H1 (cell line): ENCODE measurements around the gene PIK3CA. TPM values are rescaled to one million over a fixed set of nuclear protein-coding genes. Genes with fewer than 3 reads are reported as not detected.

Experiments
- CTCF ChIA-PET: fragments of 300-600 bp; sonication (Branson Sonifier 250); formaldehyde crosslinking; loops from one replicate; lab custom pipeline; 2021; ENCODE audit not compliant: partially characterized antibody; lab: Charles Lee
- POLR2A ChIA-PET: fragments of 300-600 bp; sonication (Branson Sonifier 250); formaldehyde crosslinking; loops from one replicate; lab custom pipeline; 2021; ENCODE audit warnings: inconsistent platforms; ENCODE audit not compliant: partially characterized antibody; lab: Charles Lee
- DNase-seq, 2 experiments: peaks; one replicate each; pipeline versions ENCODE4 v3.0.0 to v3.0.0-alpha.2; 2010 to 2022; ENCODE audit warnings: low spot score in 2 of 2, low read depth in 1 of 2, mixed read lengths in 1 of 2
- FAIRE-seq: peaks from 2 replicates; lab custom pipeline; 2011; peaks lifted over from hg19 to GRCh38; lab: Jason Lieb, UNC
- H2AFZ ChIP-seq: 2 replicates; pipeline ENCODE4 v1.8.1; 2012; ENCODE audit warnings: low read length, inconsistent platforms
- H2AK5ac ChIP-seq: 2 replicates; pipeline ENCODE4 v1.6.1; 2013; ENCODE audit warnings: low read depth, low read length
- H2BK120ac ChIP-seq: replicated peaks from 2 replicates; pipeline ENCODE3; 2013; ENCODE audit warnings: low read depth, low read length, inconsistent platforms
- H2BK12ac ChIP-seq: 2 replicates; pipeline ENCODE4 v1.6.1; 2013; ENCODE audit warnings: low read depth, low read length
- H2BK15ac ChIP-seq: 2 replicates; pipeline ENCODE4 v1.6.1; 2013; ENCODE audit warnings: low read length
- H2BK20ac ChIP-seq: 2 replicates; pipeline ENCODE4 v1.6.1; 2013; ENCODE audit warnings: low read length
- H2BK5ac ChIP-seq: 2 replicates; pipeline ENCODE4 v1.6.1; 2013; ENCODE audit warnings: low read depth, low read length
- H3K14ac ChIP-seq: 2 replicates; pipeline ENCODE4 v1.6.1; 2013; ENCODE audit warnings: inconsistent platforms; ENCODE audit not compliant: insufficient read length
- H3K18ac ChIP-seq: 2 replicates; pipeline ENCODE4 v1.6.1; 2013; ENCODE audit warnings: low read length; ENCODE audit errors: extremely low read depth
- H3K23ac ChIP-seq: 2 replicates; pipeline ENCODE4 v1.6.1; 2013; ENCODE audit warnings: inconsistent platforms; ENCODE audit not compliant: insufficient read length
- H3K23me2 ChIP-seq: 2 replicates; pipeline ENCODE4 v1.6.1; 2013; ENCODE audit warnings: low read depth, low read length
- H3K27ac ChIP-seq: 2 replicates; pipeline ENCODE4 v1.6.1; 2011; ENCODE audit warnings: low read depth, low read length, inconsistent platforms
- H3K27me3 ChIP-seq, 4 experiments: replicated peaks in 1 of 4; 1 replicate in 1 of 4; 2 replicates in 3 of 4; pipeline versions ENCODE4 v1.6.1 to v1.8.1; 2011 to 2013; ENCODE audit warnings: low read length in 3 of 4, mild to moderate bottlenecking in 3 of 4, inconsistent platforms in 2 of 4, mixed read lengths in 2 of 4, moderate library complexity in 1 of 4; ENCODE audit not compliant: control insufficient read depth in 3 of 4, insufficient read depth in 3 of 4; ENCODE audit errors: extremely low read depth in 1 of 4
- H3K36me3 ChIP-seq, 4 experiments: 2 replicates each; pipeline versions ENCODE4 v1.6.1 to v1.8.1; 2011 to 2013; ENCODE audit warnings: mild to moderate bottlenecking in 4 of 4, low read length in 3 of 4, moderate library complexity in 2 of 4, control low read depth in 1 of 4, inconsistent platforms in 1 of 4; ENCODE audit not compliant: insufficient read depth in 4 of 4, control insufficient read depth in 2 of 4
- H3K4ac ChIP-seq: replicated peaks from 2 replicates; pipeline ENCODE3; 2013; ENCODE audit warnings: low read length, low read depth, mixed read lengths, inconsistent platforms; ENCODE audit not compliant: insufficient read length
- H3K4me1 ChIP-seq, 4 experiments: replicated peaks in 1 of 4; 1 replicate in 1 of 4; 2 replicates in 3 of 4; pipeline versions ENCODE4 v1.6.1 to v1.8.1; 2011 to 2013; ENCODE audit warnings: low read length in 3 of 4, inconsistent platforms in 2 of 4, mixed read lengths in 1 of 4; ENCODE audit not compliant: insufficient read depth in 4 of 4, control insufficient read depth in 3 of 4
- H3K4me2 ChIP-seq, 2 experiments: 2 replicates each; pipeline versions ENCODE4 v1.6.1 to v1.8.1; 2011 to 2013; ENCODE audit warnings: low read depth in 2 of 2, low read length in 2 of 2, control low read depth in 1 of 2, inconsistent platforms in 1 of 2, mild to moderate bottlenecking in 1 of 2; ENCODE audit not compliant: insufficient read depth in 1 of 2
- H3K4me3 ChIP-seq, 4 experiments: fragments of 200-600, 300-600 bp in 1 of 4; sonication (generic), shearing (Covaris generic), sonication (Bioruptor Twin) in 1 of 4; 2 replicates each; pipeline versions ENCODE4 v1.5.1 to v1.8.1; 2011 to 2016; ENCODE audit warnings: low read length in 4 of 4, low read depth in 3 of 4, control low read depth in 2 of 4, inconsistent platforms in 2 of 4, mild to moderate bottlenecking in 2 of 4, mixed read lengths in 1 of 4, moderate library complexity in 1 of 4; ENCODE audit not compliant: insufficient read depth in 2 of 4; ENCODE audit errors: extremely low read depth in 1 of 4
- H3K56ac ChIP-seq: replicated peaks from 2 replicates; pipeline ENCODE3; 2013; ENCODE audit warnings: low read depth, mild to moderate bottlenecking, mixed read lengths, low read length, inconsistent platforms; ENCODE audit not compliant: insufficient read length
- H3K79me1 ChIP-seq: 2 replicates; pipeline ENCODE4 v1.6.1; 2013; ENCODE audit warnings: low read depth, low read length, control low read depth
- H3K79me2 ChIP-seq, 2 experiments: 2 replicates each; pipeline versions ENCODE4 v1.6.1 to v1.8.1; 2012 to 2013; ENCODE audit warnings: low read length in 2 of 2, mild to moderate bottlenecking in 2 of 2, inconsistent platforms in 1 of 2; ENCODE audit not compliant: insufficient read depth in 2 of 2, control insufficient read depth in 1 of 2
- H3K9ac ChIP-seq, 4 experiments: replicated peaks in 1 of 4; 1 replicate in 1 of 4; 2 replicates in 3 of 4; pipeline versions ENCODE4 v1.6.1 to v1.8.1; 2011 to 2013; ENCODE audit warnings: low read depth in 3 of 4, low read length in 3 of 4, control low read depth in 2 of 4, mild to moderate bottlenecking in 2 of 4, moderate library complexity in 2 of 4, inconsistent platforms in 1 of 4; ENCODE audit errors: extremely low read depth in 1 of 4
- H3K9me3 ChIP-seq, 2 experiments: 2 replicates each; pipeline versions ENCODE4 v1.6.1 to v1.8.1; 2012 to 2013; ENCODE audit warnings: mild to moderate bottlenecking in 2 of 2, moderate library complexity in 2 of 2, control low read depth in 1 of 2, inconsistent platforms in 1 of 2, low read depth in 1 of 2, low read length in 1 of 2, mixed read lengths in 1 of 2; ENCODE audit not compliant: insufficient read depth in 2 of 2
- H4K20me1 ChIP-seq, 2 experiments: replicated peaks in 1 of 2; 2 replicates each; pipeline versions ENCODE3 to v1.8.1; 2011 to 2013; ENCODE audit warnings: inconsistent platforms in 2 of 2, low read length in 2 of 2, mild to moderate bottlenecking in 1 of 2; ENCODE audit not compliant: insufficient read depth in 2 of 2, control insufficient read depth in 1 of 2
- H4K5ac ChIP-seq: 2 replicates; pipeline ENCODE4 v1.6.1; 2013; ENCODE audit warnings: low read length, low read depth, mixed read lengths, inconsistent platforms; ENCODE audit not compliant: insufficient read length
- H4K8ac ChIP-seq: 2 replicates; pipeline ENCODE4 v1.8.0; 2013; ENCODE audit warnings: mild to moderate bottlenecking, moderate library complexity, low read length, inconsistent platforms; ENCODE audit not compliant: insufficient read depth; ENCODE audit errors: extremely low read depth
- H4K91ac ChIP-seq: replicated peaks from 2 replicates; pipeline ENCODE3; 2013; ENCODE audit warnings: low read length, mixed read lengths, inconsistent platforms; ENCODE audit not compliant: insufficient read length
- CHD2 ChIP-seq: IDR thresholded peaks from 2 replicates; pipeline ENCODE4 v1.6.1; 2012; ENCODE audit warnings: low read length, improper control_type of control experiment
- HDAC6 ChIP-seq: IDR thresholded peaks from one replicate; pipeline ENCODE4 v1.7.1; 2012; ENCODE audit warnings: low read depth, mild to moderate bottlenecking, inconsistent platforms, low read length, moderate library complexity
- JUND ChIP-seq: IDR thresholded peaks from 2 replicates; pipeline ENCODE4 v1.6.1; 2011; ENCODE audit warnings: mild to moderate bottlenecking, improper control_type of control experiment, low read length
- NRF1 ChIP-seq: IDR thresholded peaks from 2 replicates; pipeline ENCODE4 v1.6.1; 2011; ENCODE audit warnings: mild to moderate bottlenecking, low read depth, low read length, improper control_type of control experiment
- POLR2A ChIP-seq, 2 experiments: IDR thresholded peaks; 1 replicate in 1 of 2; 2 replicates in 1 of 2; pipeline ENCODE4 v1.6.1; 2011; ENCODE audit warnings: low read depth in 2 of 2, low read length in 2 of 2, mild to moderate bottlenecking in 2 of 2; ENCODE audit errors: control extremely low read depth in 1 of 2
- RBBP5 ChIP-seq: IDR thresholded peaks from 2 replicates; pipeline ENCODE4 v1.7.1; 2012; ENCODE audit warnings: low read depth, mild to moderate bottlenecking, inconsistent platforms, low read length, moderate library complexity, borderline replicate concordance
- RXRA ChIP-seq: IDR thresholded peaks from 2 replicates; pipeline ENCODE4 v1.6.1; 2011; ENCODE audit warnings: low read depth, mild to moderate bottlenecking, low read length, moderate library complexity; ENCODE audit not compliant: insufficient read depth
- SIN3A ChIP-seq, 2 experiments: IDR thresholded peaks in 1 of 2; conservative IDR thresholded peaks in 1 of 2; 2 replicates each; pipeline ENCODE4 v1.6.1; 2011 to 2012; ENCODE audit warnings: low read length in 2 of 2, improper control_type of control experiment in 1 of 2, low read depth in 1 of 2, mild to moderate bottlenecking in 1 of 2
- SP1 ChIP-seq: IDR thresholded peaks from 2 replicates; pipeline ENCODE4 v1.6.1; 2011; ENCODE audit warnings: low read depth, low read length
- SP2 ChIP-seq: IDR thresholded peaks from 2 replicates; pipeline ENCODE4 v1.6.1; 2012; ENCODE audit warnings: mild to moderate bottlenecking, low read length, inconsistent platforms
- SP4 ChIP-seq: IDR thresholded peaks from 2 replicates; pipeline ENCODE4 v1.6.1; 2012; ENCODE audit warnings: low read length, inconsistent platforms
- TBP ChIP-seq: IDR thresholded peaks from 2 replicates; pipeline ENCODE4 v1.6.1; 2011; ENCODE audit warnings: low read depth, low read length, improper control_type of control experiment
- WGBS, 2 experiments: shearing (Covaris generic) in 1 of 2; methylation state at CpG; one replicate each; pipeline versions ENCODE4 v1.1.6 to v1.1.7; 2013 to 2015; ENCODE audit warnings: low lambda C conversion rate in 2 of 2, mixed read lengths in 2 of 2, inconsistent platforms in 1 of 2, low coverage in 1 of 2, missing lambda C conversion rate in 1 of 2; ENCODE audit not compliant: insufficient replicate concordance in 2 of 2, insufficient coverage in 1 of 2, insufficient read length in 1 of 2; ENCODE audit errors: extremely low coverage in 1 of 2, missing lambda C conversion rate in 1 of 2; 5-methylcytosine and 5-hydroxymethylcytosine counted together
- polyA plus RNA-seq, 7 experiments: library from polyadenylated mRNA; depleted of rRNA in 3 of 7; stranded (reverse) in 5 of 7; unstranded in 2 of 7; fragments of >200 nt in 5 of 7; fragments of 200-250 nt in 2 of 7; gene quantifications; 1 replicate in 5 of 7; 2 replicates in 1 of 7; 4 replicates in 1 of 7; pipeline versions ENCODE4 v1.2.1 to v1.2.3, GENCODE V29; 2011 to 2013; ENCODE audit warnings: missing spikeins in 2 of 7, mixed read lengths in 2 of 7
- total RNA-seq: library from RNA; stranded (reverse); fragmentation: NEBNext Ultra II Directional; extraction: Animal tissue kit (Norgen Biotek cat#: 25700); gene quantifications from 2 replicates; pipeline ENCODE4 v1.2.1, GENCODE V29; 2021
- TF ChIP-seq, protein P1 (sequence below), 3 experiments: IDR thresholded peaks; 1 replicate in 2 of 3; 2 replicates in 1 of 3; pipeline versions ENCODE4 v1.5.1 to v1.6.1; 2011; ENCODE audit warnings: low read length in 3 of 3, mild to moderate bottlenecking in 3 of 3, inconsistent platforms in 2 of 3, low read depth in 1 of 3, moderate library complexity in 1 of 3; ENCODE audit not compliant: insufficient read depth in 1 of 3; ENCODE audit errors: control extremely low read depth in 1 of 3

PIK3CA gene
- total and polyA plus RNA-seq, 2 of the 8 experiments (the other 6 are each of a cell fraction or from before 2014, with no cell fraction given): 1.6 to 11.3 TPM

DNA sequence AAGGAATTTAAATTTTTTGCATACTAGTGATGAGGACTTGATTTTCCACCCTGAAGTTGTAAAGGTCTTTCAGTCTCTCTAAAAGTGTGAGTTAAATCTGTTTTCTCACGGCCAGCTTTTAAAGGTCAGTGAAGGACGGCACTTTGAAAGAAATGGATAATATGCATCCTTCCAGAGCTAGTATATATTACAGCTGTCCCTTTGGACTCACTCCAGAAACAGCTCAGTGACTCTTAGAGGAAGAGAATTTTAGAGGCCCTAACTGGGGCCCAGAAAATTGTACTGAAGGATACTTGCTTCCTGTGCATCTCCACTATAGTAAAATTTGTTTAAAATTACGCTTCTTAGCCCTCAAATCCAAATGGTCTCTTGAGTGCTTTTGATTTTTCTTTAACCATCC, 41.6 kb downstream of the PIK3CA start:
- no peak overlapping the region for H3K18ac ChIP-seq
- FAIRE-seq (no peak), DNase-seq (no peak)
- no peaks in the 10 kb centered on the region for H3K36me3 ChIP-seq
- H3K27me3 ChIP-seq: no peaks in the 10 kb centered on the region
- no peak overlapping the region for H2BK15ac ChIP-seq
- H3K9ac ChIP-seq: no peak overlapping the region
- H3K4me3 ChIP-seq: no peak overlapping the region
- H4K8ac ChIP-seq: no peak overlapping the region
- no peaks in the 10 kb centered on the region for H3K79me1 ChIP-seq
- no peak overlapping the region; a peak in 1 of 4 replicates for H3K4me2 ChIP-seq
- H3K14ac ChIP-seq: no peak overlapping the region
- no peaks in the 10 kb centered on the region for H3K9me3 ChIP-seq
- no peaks in the 10 kb centered on the region for H3K23me2 ChIP-seq
- no peak overlapping the region for H2BK120ac ChIP-seq
- 94% methylated on average over 3 of the region's 3 CpGs; no CpG with 5 or more reads in 1 of the 2 experiments for WGBS, 2 experiments
- no peak overlapping the region for H2BK20ac ChIP-seq
- H4K20me1 ChIP-seq: no peaks in the 10 kb centered on the region
- peaks cover 0 to 11% (median under 1%) of the 10 kb centered on the region in 4 experiments; a peak in 3 of 7 replicates for H3K4me1 ChIP-seq
- H3K27ac ChIP-seq: no peak overlapping the region
- CTCF ChIA-PET: no interaction called here
- no peak overlapping the region for H3K4ac ChIP-seq
- no peak overlapping the region for H2AFZ ChIP-seq
- no peak overlapping the region for H2BK5ac ChIP-seq
- peaks cover 0 to 38% of the 10 kb centered on the region in 2 experiments; a peak in 3 of 4 replicates for H3K79me2 ChIP-seq
- H4K5ac ChIP-seq: no peak overlapping the region
- no peak overlapping the region for H2BK12ac ChIP-seq
- H4K91ac ChIP-seq: no peak overlapping the region
- no peak overlapping the region for H2AK5ac ChIP-seq
- no peak overlapping the region for H3K56ac ChIP-seq
- H3K23ac ChIP-seq: no peak overlapping the region
- POLR2A ChIA-PET: interaction anchor here (0.6 kb wide), 1 partner anchor 461 kb away, joined by 3 read pairs; no protein-coding TSS in a partner anchor
- TF ChIP-seq SP4 (no peak), JUND (no peak), RXRA (no peak), NRF1 (no peak), SIN3A (conservative IDR thresholded peaks at IDR 0.05 in 1 of 2, IDR thresholded peaks at IDR 0.05 in 1 of 2; ENCODE audit: low read depth in 1 of 2, low read length in 2 of 2) (no peak), SP1 (no peak), TBP (no peak), RBBP5 (no peak), POLR2A (IDR thresholded peaks at IDR 0.05; ENCODE audit: control extremely low read depth in 1 of 2, low read depth in 2 of 2, low read length in 2 of 2) (no peak), HDAC6 (no peak), CHD2 (no peak), SP2 (no peak)
- TF ChIP-seq, protein P1, sequence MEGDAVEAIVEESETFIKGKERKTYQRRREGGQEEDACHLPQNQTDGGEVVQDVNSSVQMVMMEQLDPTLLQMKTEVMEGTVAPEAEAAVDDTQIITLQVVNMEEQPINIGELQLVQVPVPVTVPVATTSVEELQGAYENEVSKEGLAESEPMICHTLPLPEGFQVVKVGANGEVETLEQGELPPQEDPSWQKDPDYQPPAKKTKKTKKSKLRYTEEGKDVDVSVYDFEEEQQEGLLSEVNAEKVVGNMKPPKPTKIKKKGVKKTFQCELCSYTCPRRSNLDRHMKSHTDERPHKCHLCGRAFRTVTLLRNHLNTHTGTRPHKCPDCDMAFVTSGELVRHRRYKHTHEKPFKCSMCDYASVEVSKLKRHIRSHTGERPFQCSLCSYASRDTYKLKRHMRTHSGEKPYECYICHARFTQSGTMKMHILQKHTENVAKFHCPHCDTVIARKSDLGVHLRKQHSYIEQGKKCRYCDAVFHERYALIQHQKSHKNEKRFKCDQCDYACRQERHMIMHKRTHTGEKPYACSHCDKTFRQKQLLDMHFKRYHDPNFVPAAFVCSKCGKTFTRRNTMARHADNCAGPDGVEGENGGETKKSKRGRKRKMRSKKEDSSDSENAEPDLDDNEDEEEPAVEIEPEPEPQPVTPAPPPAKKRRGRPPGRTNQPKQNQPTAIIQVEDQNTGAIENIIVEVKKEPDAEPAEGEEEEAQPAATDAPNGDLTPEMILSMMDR (IDR thresholded peaks at IDR 0.05; ENCODE audit: control extremely low read depth in 1 of 3, insufficient read depth in 1 of 3, low read depth in 1 of 3, low read length in 3 of 3): no peak
